ENCODE results near the gene LILRA1.
"Not testable (repeated sequence)": the region's sequence is repeated elsewhere in the genome, so short reads cannot be mapped to it uniquely, and the experiment has no call there.

Gene LILRA1

DNA sequence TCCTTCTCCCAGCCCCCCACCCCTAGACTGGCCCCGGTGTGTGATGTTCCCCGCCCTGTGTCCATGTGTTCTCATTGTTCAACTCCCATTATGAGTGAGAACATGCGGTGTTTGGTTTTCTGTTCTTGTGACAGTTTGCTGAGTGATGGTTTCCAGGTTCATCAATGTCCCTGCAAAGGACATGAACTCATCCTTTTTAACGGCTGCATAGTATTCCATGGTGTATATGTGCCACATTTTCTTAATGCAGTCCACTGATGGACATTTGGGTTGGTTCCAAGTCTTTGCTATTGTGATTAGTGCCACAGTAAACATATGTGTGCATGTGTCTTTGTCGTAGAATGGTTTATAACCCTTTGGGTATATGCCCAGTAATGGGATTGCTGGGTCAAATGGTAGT lies 15.2 kb upstream of the LILRA1 start:
- DNase-seq = not testable (repeated sequence)

DNA sequence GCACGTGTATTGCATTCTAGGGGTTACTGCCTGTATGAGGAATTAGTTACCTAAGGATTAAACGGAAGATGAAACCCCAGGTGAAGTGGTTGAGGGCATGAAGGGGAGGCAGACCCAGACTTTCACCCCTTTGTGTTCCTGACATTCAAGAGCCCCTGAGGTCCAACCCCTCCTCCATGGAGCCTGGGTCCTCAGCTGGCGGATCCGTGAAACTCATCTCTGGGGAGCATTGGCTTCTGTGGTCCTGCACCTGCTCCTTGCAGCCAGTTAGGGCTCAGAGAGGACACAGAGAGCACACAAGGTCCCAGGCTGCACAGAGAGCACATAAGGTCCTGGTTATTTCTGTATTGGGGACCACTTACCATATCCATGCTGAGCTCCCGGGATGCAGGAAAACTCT lies 7.0 kb upstream of the LILRA1 start:
- no peak for DNase-seq

DNA sequence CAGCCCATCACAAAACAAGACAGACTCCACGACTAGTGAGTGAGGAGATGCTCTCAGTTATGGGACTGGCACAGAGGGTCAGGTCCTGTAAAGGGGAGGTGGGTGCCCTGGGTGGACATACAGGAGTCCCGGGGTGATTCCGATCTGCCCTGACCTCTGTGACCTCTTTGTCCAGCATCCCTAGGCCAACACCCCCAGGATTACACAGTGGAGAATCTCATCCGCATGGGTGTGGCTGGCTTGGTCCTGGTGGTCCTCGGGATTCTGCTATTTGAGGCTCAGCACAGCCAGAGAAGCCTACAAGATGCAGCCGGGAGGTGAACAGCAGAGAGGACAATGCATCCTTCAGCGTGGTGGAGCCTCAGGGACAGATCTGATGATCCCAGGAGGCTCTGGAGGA lies 6.4 kb upstream of the LILRA1 start:
- DNase-seq = no peak

DNA sequence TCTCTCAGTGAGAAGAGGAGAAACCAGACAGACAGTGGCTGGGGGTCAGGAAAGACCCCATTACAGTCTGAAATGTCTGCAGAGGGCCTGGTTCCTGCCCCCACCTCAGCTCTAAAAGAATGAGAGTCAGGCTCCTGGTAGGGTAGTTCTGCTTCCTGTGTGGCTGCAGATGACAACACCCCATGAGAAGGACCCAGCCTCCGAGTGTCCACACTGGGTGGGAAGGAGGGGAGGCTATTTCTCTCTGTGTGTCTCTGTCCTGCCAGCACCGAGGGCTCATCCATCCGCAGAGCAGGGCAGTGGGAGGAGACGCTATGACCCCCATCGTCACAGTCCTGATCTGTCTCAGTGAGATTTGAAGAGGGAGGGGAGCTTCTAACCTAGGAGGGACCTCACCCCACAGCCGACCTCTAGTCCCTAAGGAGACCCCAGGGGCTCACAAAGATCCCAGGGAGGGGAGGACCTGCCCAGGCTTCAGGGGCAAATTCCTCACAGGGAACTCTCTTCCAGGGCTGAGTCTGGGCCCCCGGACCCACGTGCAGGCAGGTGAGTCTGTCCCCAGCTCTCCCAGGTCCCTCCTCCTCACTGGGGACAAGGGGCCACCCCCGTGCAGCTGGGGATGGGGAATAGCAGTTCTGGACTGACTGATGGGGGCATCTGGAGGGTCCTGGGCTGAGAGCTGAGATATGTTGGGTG lies 647 bp downstream of the LILRA1 start:
- not testable (repeated sequence) for DNase-seq

DNA sequence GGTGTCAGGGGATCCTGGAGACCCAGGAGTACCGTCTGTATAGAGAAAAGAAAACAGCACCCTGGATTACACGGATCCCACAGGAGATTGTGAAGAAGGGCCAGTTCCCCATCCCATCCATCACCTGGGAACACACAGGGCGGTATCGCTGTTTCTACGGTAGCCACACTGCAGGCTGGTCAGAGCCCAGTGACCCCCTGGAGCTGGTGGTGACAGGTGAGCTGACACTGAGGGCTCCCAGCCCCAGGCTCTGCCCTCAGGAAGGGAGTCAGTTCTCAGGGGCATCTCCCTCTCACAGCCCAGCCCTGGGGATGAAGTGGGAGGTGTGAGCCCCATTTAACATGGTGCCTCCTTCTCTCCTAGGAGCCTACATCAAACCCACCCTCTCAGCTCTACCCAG lies 1.3 kb downstream of the LILRA1 start:
- DNase-seq = no peak

DNA sequence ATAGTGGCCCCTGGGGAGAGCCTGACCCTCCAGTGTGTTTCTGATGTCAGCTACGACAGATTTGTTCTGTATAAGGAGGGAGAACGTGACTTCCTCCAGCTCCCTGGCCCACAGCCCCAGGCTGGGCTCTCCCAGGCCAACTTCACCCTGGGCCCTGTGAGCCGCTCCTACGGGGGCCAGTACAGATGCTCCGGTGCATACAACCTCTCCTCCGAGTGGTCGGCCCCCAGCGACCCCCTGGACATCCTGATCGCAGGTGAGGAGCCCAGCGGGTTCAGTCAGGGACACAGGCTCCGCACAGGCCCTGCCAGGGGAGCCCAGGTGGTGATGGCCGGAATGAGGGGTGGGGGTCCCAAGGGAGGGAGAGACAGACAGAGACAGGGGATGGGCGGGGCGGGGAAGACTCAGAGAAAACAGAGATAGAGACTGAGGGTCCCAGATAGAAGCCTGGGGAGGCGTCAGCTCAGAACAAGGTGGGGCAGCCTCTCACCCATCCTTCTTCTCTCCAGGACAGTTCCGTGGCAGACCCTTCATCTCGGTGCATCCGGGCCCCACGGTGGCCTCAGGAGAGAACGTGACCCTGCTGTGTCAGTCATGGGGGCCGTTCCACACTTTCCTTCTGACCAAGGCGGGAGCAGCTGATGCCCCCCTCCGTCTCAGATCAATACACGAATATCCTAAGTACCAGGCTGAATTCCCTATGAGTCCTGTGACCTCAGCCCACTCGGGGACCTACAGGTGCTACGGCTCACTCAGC lies 2.4 kb downstream of the LILRA1 start:
- not testable (repeated sequence) for DNase-seq

DNA sequence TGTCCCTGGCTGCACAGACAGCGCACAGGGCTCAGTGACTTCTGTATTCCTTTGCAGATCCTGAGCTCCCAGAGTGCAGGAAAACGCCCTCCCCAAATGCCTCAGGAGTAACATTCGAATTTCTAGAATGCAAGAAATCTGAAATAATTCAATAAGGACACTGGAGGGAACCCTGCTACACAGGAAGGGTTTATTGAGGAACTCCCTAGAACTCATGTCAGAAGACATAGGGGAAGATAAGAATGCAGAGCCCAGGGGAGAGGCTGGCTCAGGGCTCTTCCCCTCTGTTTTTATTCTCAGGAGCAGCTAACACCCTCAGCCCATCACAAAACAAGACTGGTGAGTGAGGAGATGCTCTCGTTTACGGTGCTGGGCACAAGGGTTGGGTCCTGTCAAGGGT lies 6.8 kb downstream of the LILRA1 start:
- no peak for DNase-seq

DNA sequence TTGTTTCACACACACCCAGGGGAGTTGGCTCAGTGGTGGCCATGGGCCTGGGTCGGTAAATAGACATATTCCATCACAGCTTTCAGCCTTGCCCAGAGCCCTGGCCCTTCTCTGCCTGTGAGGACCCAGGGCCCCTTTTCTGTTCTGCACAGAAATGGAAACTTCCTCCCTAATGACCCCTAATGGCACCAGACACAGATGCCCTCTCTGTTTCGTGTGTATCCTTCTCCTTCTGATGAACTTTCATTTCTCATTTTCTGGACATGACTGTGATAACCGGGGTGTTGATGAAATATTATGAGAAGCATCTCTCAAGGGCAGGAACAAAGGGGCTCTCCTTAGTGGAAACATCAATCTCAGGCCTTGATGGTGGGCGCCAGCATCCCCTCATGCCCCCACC lies 12.8 kb downstream of the LILRA1 start:
- DNase-seq = no peak

DNA sequence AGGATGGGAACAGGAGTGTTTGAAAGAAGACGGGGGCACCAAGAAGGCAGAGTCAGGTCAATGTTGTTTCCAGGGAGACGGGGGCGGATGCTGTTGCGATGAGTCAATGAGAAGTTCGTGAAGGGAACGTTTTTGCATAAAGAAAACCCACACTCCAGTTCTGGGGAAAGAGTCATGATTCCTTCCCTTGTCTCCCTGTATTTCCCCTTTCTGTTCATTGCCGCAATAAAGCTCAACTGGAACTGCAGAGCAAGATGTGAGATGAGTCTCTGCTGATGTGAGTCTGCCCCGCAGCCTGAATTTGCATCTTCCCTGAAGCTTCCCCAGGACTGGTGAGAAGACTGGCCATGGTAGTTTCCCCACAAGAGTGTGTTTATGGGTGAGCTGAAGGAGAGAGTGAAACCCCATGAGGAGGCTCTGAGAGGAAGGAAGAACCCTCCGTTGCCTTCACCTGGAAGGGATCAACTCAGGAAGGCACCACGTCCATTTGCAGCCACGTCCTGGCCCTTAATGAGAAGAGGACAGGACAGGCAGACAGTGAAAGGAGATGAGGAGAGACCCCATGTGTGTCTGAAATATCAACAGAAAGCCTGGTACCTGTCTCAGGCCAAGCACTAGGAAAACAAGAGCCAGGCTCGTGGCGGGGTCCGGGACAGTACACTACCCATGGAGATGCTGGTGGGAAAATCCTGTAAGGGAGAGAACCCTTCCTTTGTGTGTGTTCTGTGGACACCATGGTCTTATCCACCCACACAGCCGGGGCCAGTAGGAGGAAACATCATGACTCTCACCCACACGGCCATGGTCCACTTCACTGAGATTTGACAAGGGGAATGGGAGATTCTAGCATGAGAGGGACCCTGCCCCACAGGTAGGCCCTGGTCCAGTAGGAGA lies 13.7 kb downstream of the LILRA1 start:
- DNase-seq = no peak

DNA sequence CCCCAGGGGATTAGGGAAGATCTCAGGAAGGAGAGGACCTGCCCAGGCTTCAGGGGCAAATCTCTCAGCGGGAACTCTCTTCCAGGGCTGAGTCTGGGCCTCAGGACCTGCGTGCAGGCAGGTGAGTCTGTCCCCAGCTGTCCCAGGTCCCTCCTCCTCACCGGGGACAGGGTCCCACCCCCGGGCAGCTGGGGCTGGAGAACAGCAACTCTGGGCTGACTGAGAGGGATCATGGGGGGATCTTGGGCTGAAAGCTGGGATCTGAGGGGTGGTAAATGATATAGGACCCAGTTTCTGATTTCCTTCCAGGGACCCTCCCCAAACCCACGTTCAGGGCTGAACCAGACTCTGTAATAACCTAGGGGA lies 14.3 kb downstream of the LILRA1 start:
- DNase-seq = no peak

DNA sequence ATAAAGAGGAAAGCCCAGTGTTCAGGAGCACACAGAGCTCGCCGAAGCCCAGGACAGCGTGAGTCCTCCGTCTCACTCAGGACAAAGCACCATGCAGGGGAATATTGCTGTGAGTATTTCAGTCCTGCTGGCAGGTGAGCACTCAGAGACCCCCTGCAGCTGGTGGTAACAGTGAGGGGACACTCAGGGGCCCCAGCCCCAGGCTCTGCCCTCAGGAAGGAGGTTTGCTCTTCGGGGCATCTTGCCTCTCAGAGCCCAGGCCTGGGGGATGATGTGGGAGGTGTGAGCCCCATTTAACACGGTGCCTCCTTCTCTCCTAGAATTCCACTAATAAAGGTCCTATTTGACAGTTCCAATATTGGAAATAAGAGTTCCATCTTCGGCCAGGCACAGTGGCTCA lies 14.8 kb downstream of the LILRA1 start:
- DNase-seq = no peak

DNA sequence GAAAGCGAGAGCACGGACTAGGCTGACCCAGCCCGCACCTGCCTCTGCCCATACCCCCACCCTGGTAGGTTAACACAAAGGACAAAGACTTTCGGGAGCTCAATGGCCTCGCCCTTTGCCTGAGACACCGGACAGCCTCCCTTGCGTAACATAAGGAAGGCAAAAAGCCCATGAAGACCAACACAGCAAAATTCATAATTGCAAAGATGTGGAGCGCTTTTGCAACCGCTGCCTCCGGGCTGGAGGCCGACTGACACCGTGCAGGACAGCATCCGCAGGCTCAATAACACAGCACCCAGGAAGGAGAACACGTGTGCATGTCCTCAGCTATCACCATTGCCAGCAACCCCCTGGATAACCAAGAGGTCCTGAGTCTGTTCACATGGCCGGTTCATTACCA lies 15.4 kb downstream of the LILRA1 start:
- DNase-seq = no peak

DNA sequence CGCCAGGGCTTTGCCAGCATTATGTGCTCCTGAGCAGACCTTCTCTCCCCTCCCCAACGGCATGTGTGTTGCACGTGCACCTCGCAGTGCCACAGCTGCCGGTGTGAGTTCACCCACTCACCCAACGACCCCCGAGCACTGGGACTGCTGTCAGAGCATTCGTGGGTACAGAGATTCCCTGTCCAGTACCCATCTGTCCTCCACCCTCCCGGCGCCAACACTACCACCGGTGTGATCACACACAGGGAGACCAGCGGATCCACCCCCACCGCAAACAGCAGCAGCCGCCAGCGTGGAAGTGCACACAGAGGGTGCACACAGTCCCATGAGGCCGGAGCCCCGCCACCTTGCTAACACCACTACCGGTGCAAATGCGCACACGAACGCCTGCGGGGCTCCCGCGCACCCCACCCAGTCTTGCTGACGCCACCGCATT lies 15.9 kb downstream of the LILRA1 start:
- DNase-seq = no peak

DNA sequence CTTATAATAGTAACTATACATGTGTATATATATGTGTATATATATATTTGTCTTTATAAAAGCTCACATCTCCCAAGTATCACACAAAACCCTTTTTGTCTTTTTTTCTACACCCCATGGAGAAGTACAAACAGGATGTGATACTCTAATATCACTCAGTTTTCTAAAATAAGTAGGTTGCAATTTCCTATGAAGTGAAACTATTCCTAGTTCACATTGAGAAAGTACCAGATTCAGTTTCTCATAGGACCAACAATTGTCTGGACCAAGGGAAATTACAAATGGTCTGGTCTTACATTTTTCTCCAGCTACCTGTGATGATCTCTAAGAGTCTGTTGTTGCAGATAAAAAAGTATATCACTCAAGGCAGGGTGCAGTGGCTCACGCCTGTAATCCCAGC lies 19.0 kb downstream of the LILRA1 start:
- DNase-seq = no peak

DNA sequence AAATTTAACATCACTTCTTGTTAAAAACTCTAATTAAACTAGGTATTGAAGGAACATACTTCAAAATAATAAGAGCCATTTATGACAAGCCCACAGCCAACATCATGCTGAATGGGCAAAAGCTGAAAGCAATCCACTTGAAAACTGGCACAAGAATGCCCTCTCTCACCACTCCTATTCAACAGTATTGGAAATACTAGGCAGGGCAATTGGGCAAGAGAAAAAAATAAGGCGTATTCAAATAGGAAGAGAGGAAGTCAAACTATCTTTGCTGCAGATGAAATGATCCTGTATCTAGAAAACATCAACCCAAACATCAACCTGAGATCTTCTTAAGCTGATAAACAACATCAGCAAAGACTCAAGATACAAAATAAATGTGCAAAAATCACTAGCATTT lies 21.3 kb downstream of the LILRA1 start:
- no peak for DNase-seq

DNA sequence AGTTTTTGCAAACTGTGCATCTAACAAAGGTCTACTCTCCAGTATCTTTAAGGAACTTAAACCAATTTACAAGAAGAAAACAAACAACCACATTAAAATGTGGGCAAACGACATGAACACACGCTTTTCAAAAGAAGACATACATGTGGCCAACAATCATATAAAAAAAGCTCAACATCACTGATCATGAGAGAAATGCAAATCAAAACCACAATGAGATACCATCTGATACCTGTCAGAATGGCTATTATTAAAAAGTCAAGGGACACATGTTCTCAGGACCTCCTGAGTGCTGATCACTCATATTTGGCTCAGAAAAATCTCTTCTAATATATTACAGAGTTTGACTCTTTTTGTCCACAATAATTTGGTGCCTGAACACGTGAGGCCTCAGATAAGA lies 22.6 kb downstream of the LILRA1 start:
- no peak for DNase-seq

DNA sequence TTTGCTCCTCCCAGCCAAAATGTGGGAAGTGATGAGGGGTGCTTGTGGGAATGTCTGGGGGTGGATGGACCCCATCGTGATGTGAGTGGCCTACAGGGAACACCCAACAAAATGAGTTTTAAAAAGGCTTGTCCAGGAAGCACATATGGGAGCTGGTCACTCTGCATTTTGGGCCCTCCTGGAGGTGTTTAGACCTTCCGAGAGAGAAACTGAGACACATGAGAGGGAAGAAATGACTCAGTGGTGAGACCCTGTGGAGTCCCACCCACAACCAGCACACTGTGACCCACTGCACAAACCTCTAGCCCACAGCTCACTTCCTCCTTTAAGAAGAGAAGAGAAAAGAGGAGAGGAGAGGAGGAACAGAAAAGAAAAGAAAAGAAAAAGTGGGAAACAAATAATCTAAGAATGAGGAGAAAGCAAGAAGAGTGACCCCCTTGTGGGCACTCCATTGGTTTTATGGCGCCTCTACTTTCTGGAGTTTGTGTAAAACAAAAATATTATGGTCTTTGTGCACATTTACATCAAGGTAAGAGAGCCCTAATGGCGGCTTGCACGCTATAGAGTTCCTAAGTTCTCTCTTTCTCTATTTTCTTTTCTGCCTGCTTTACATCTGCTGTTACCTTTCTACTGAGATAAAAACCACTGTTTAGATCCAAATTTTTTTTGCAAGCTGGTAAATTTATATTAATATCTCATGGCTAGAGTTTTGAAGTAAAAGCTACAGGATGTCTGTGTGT lies 23.6 kb downstream of the LILRA1 start:
- no peak for DNase-seq

DNA sequence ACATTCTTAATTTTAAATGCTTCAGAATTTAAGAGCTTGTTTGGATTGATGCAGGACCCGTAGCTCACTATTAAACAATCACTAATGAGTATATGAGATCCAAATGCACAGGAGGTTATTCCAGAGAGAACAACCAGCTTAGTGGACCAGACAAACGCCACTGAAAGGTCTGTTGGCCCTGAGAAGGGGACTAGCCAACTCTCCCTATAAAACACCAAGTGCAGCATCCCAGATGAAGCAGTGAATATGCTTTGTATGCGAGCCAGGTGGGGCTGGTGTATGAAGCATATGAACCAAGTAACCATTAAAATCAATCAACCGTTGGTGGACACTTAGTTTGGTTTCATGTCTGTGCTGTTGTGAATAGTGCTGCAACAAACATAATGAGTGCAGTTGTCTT lies 27.0 kb downstream of the LILRA1 start:
- DNase-seq = no peak

DNA sequence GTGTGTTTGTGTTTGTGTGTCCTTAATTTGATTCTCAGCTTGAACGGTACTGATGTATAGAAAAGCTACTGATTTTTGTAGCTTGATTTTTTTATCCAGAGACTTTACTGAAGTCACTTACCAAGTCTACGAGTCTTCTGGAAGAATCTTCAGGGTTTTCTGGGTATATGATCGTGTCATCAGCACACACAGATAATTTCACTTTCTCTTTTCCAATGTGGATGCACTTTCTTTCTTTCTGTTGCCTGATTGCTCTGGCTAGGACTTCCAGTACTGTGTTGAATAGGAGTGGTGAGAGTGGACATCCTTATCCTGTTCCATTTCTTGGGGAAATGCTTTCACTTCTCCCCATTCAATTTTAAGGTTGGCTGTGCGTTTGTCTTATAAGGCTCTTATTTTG lies 29.0 kb downstream of the LILRA1 start:
- no peak for DNase-seq

DNA sequence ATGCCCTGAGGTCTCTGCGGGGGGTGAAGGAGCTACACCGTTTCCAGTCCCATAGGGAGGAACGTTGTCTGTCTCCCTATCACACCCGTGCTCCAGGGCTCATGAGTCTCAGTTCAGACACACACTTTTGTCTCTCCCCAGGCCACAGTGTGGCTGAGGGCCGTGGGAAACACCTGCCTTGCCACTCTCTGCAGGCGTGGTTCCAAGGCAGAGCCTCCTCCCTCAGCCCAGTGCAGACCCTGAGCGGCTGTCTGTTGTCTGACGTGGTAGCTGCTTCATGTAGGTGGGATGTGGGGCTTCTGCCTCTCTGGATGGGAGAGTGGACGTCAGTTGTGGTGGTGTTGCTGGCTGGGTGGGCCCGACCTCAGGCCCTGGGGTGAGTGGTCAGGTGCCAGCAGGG lies 30.8 kb downstream of the LILRA1 start:
- DNase-seq = not testable (repeated sequence)

DNA sequence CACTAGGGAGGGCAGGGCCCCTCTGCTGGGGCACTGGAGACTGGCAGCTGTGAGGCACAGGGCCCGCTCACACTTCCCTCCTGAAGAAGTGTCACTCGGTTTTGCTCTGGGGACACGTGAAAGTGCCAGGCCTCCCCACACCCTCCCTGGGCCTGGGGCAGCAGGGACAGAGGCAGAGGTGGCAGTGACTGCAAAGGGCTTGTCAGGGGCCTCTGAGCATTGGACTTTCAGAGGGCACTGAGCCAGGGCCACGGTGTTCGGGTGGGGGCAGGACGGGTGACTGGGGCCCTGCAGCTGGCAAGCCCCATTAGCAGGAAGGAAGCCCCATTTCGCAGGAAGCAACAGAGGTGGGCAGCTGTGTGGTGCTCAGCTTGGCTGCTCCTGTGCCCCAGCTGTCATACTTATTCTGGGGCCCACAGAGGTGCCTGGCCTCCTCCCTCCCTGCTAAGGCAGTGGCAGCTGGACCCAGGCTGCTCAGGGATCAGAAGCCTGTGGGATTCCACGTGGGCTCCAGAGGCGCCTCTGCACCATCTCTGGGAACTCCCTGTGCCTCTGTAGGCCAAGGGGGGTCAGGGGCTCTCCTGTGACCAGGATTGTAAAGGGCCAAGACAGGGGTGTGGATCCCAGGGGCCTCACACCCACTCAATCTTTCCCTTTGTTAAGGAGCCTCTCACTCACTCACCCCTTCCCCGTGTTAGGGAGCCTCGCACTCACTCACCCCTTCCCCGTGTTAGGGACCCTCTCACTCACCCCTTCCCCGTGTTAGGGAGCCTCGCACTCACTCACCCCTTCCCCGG lies 31.7 kb downstream of the LILRA1 start:
- not testable (repeated sequence) for DNase-seq

DNA sequence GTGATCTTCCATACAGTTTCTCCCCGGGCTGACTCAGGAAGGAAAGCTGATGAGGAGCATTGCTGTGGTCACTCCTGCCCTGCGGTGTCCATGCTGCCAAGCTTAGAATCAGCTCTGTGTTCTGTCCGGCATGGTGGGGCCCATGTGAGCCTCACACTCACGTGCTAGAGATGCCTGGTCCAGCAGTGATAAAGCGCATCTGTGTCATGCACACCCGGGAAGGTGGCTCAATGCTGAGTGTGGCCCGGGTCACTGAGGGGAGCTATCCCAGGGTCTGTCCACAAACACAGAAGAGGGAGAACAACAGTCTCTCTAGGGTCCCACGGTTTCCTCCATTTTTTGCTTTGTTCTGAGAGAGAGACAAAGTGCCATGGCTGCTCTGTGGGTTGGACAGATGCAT lies 33.3 kb downstream of the LILRA1 start:
- DNase-seq = no peak
